ENCODE measurements around the gene PLCH1.

GRCh38 chr3:155326901-155327300 lies 418.0 kb downstream of the PLCH1 start:
- TF ChIP-seq, protein P1, sequence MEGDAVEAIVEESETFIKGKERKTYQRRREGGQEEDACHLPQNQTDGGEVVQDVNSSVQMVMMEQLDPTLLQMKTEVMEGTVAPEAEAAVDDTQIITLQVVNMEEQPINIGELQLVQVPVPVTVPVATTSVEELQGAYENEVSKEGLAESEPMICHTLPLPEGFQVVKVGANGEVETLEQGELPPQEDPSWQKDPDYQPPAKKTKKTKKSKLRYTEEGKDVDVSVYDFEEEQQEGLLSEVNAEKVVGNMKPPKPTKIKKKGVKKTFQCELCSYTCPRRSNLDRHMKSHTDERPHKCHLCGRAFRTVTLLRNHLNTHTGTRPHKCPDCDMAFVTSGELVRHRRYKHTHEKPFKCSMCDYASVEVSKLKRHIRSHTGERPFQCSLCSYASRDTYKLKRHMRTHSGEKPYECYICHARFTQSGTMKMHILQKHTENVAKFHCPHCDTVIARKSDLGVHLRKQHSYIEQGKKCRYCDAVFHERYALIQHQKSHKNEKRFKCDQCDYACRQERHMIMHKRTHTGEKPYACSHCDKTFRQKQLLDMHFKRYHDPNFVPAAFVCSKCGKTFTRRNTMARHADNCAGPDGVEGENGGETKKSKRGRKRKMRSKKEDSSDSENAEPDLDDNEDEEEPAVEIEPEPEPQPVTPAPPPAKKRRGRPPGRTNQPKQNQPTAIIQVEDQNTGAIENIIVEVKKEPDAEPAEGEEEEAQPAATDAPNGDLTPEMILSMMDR (conservative IDR thresholded peaks at IDR 0.05; ENCODE audit: low read depth, low read length) = no peak
- TF ChIP-seq EZH2 (IDR thresholded peaks at IDR 0.05; ENCODE audit: borderline replicate concordance, low read depth, low read length, poor library complexity, severe bottlenecking) = no peak

Measured in A673 (cell line).